Keratinocyte (primary cell): ENCODE results near the gene PDZD7. TPM values are rescaled to one million over a fixed set of nuclear protein-coding genes. Genes with fewer than 3 reads are reported as not detected.

Source experiments
- DNase-seq: peaks from one replicate; pipeline ENCODE4 v3.0.0-alpha.2; 2011; ENCODE audit warnings: low read depth, missing footprints, low spot score
- FAIRE-seq: peaks from 2 replicates; lab custom pipeline; 2011; peaks lifted over from hg19 to GRCh38; lab: Jason Lieb, UNC
- H2AFZ ChIP-seq: 2 replicates; pipeline ENCODE4 v1.6.0; 2012; ENCODE audit warnings: low read length, control low read depth, inconsistent platforms; ENCODE audit not compliant: control insufficient read depth
- H3K27ac ChIP-seq: 2 replicates; pipeline ENCODE4 v1.5.1; 2011; ENCODE audit warnings: low read length; ENCODE audit not compliant: control insufficient read depth, insufficient read depth
- H3K27me3 ChIP-seq: 3 replicates; pipeline ENCODE4 v1.6.0; 2011; ENCODE audit warnings: low read length; ENCODE audit not compliant: control insufficient read depth, insufficient read depth; ENCODE audit errors: extremely low read depth
- H3K36me3 ChIP-seq, 2 experiments: 2 replicates in 1 of 2; 3 replicates in 1 of 2; pipeline ENCODE4 v1.5.1; 2011; ENCODE audit warnings: low read length in 2 of 2, mild to moderate bottlenecking in 1 of 2; ENCODE audit not compliant: control insufficient read depth in 2 of 2, insufficient read depth in 2 of 2; ENCODE audit errors: extremely low read depth in 1 of 2
- H3K4me1 ChIP-seq: 3 replicates; pipeline ENCODE4 v1.5.1; 2011; ENCODE audit warnings: low read length; ENCODE audit not compliant: control insufficient read depth, insufficient read depth; ENCODE audit errors: extremely low read depth
- H3K4me2 ChIP-seq: 3 replicates; pipeline ENCODE4 v1.6.0; 2011; ENCODE audit warnings: low read depth, low read length; ENCODE audit not compliant: control insufficient read depth, insufficient read depth; ENCODE audit errors: extremely low read depth
- H3K4me3 ChIP-seq, 3 experiments: fragments of 200-600 bp in 1 of 3; sonication (generic) in 1 of 3; 2 replicates in 2 of 3; 3 replicates in 1 of 3; pipeline ENCODE4 v1.5.1; 2011 to 2016; ENCODE audit warnings: low read length in 3 of 3, mild to moderate bottlenecking in 3 of 3, control low read depth in 2 of 3, inconsistent platforms in 1 of 3, low read depth in 1 of 3, mixed read lengths in 1 of 3, mixed run types in 1 of 3, moderate library complexity in 1 of 3; ENCODE audit not compliant: control insufficient read depth in 2 of 3, insufficient read depth in 2 of 3; ENCODE audit errors: extremely low read depth in 1 of 3
- H3K79me2 ChIP-seq: 2 replicates; pipeline ENCODE4 v1.6.0; 2012; ENCODE audit warnings: low read length; ENCODE audit not compliant: control insufficient read depth, insufficient read depth
- H3K9ac ChIP-seq: 3 replicates; pipeline ENCODE4 v1.6.0; 2011; ENCODE audit warnings: low read length; ENCODE audit not compliant: control insufficient read depth, insufficient read depth; ENCODE audit errors: extremely low read depth
- H3K9me1 ChIP-seq: 3 replicates; pipeline ENCODE4 v1.6.0; 2011; ENCODE audit warnings: low read length; ENCODE audit not compliant: control insufficient read depth, insufficient read depth; ENCODE audit errors: extremely low read depth
- H3K9me3 ChIP-seq: 2 replicates; pipeline ENCODE4 v1.5.1; 2012; ENCODE audit warnings: low read depth, low read length; ENCODE audit not compliant: control insufficient read depth
- H4K20me1 ChIP-seq: 3 replicates; pipeline ENCODE4 v1.6.0; 2011; ENCODE audit warnings: low read length; ENCODE audit not compliant: control insufficient read depth, insufficient read depth; ENCODE audit errors: extremely low read depth
- EZH2 ChIP-seq: IDR thresholded peaks from one replicate; pipeline ENCODE4 v1.6.1; 2012; ENCODE audit warnings: inconsistent platforms, mild to moderate bottlenecking, low read length, moderate library complexity
- dilution Hi-C: fragments of 300-500 bp; cut with MboI; formaldehyde crosslinking; loops from one replicate; pipeline ENCODE4 v1.7.0; 2020; ENCODE audit warnings: low sequenced_read_pairs; ENCODE audit not compliant: extremely low pct_ligation_motif_present
- polyA plus RNA-seq, 5 experiments: library from polyadenylated mRNA; depleted of rRNA in 3 of 5; stranded (reverse) in 3 of 5; stranded (forward) in 1 of 5; unstranded in 1 of 5; fragments of >200 nt; gene quantifications; 1 replicate in 1 of 5; 2 replicates in 3 of 5; 3 replicates in 1 of 5; pipeline versions ENCODE4 v1.2.1 to v1.2.3, GENCODE V29; 2011 to 2012; ENCODE audit warnings: missing spikeins in 2 of 5, low read depth in 1 of 5, low replicate concordance in 1 of 5
- small RNA-seq, 3 experiments: library from RNA; depleted of rRNA; stranded (forward); fragments of <200 nt; gene quantifications; one replicate each; pipeline ENCODE3, GENCODE V24; 2012; ENCODE audit warnings: low read depth in 3 of 3, low replicate concordance in 1 of 3; ENCODE audit not compliant: insufficient read length in 3 of 3
- TF ChIP-seq, protein P1 (sequence below), 3 experiments: IDR thresholded peaks in 1 of 3; conservative IDR thresholded peaks in 1 of 3; optimal IDR thresholded peaks in 1 of 3; 2 replicates in 2 of 3; 3 replicates in 1 of 3; pipeline versions ENCODE3 to v1.5.1; 2011; ENCODE audit warnings: low read length in 3 of 3, mild to moderate bottlenecking in 3 of 3, moderate library complexity in 2 of 3, control low read depth in 1 of 3, inconsistent platforms in 1 of 3; ENCODE audit not compliant: insufficient read depth in 2 of 3; ENCODE audit errors: extremely low read depth in 1 of 3

PDZD7 gene
- polyA plus RNA-seq, 1 donor (not counting 4 experiments of a cell fraction or from before 2014, with no cell fraction given) = 0.54 TPM

DNA sequence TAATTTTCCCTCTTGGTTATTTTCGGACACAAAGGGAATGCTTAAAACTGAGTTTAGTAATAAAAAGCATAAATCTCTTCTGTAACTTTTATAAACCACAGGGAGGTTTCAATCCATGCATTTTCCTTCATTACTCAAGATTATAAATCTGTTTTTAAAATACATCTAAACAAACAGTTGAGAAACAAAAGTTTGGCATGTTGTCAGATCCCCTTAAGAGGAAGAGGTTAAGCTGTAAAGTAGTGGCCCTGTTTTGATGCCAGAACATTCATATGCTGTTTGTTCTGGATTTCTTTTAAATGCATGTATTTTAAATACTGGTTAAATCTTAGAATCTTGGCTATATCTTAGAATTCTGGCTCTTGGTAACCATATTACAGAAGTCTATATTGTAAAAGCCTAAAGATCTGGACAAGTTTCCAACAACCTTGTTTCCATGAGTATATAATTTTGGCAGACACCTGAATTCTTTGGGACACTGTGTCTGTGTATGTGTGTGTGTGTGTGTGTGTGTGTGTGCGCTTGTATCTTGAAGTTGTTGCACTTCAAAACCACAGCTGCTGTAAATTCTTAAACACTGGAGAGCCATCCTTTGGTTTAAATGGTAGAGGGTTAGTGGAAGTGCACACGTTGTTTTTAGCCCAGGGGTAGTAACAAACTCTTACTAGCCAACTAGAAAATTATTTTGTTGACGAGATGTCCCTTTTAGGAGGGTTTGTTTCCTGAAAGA is 68.4 kb downstream of the PDZD7 start:
- Histone ChIP-seq H3K4me1 (no peaks in the 10 kb centered on the region), H2AFZ (no peak overlapping the region), H3K27me3 (no peaks in the 10 kb centered on the region), H4K20me1 (no peaks in the 10 kb centered on the region), H3K9me3 (no peaks in the 10 kb centered on the region), H3K4me2 (no peak overlapping the region), H3K9ac (no peak overlapping the region), H3K79me2 (no peaks in the 10 kb centered on the region), H3K4me3 (no peak overlapping the region), H3K9me1 (no peaks in the 10 kb centered on the region), H3K36me3 (peaks cover 3 to 14% of the 10 kb centered on the region in 2 experiments), H3K27ac (no peak overlapping the region)
- DNase-seq = no peak
- dilution Hi-C loops = no loop called here
- TF ChIP-seq, protein P1, sequence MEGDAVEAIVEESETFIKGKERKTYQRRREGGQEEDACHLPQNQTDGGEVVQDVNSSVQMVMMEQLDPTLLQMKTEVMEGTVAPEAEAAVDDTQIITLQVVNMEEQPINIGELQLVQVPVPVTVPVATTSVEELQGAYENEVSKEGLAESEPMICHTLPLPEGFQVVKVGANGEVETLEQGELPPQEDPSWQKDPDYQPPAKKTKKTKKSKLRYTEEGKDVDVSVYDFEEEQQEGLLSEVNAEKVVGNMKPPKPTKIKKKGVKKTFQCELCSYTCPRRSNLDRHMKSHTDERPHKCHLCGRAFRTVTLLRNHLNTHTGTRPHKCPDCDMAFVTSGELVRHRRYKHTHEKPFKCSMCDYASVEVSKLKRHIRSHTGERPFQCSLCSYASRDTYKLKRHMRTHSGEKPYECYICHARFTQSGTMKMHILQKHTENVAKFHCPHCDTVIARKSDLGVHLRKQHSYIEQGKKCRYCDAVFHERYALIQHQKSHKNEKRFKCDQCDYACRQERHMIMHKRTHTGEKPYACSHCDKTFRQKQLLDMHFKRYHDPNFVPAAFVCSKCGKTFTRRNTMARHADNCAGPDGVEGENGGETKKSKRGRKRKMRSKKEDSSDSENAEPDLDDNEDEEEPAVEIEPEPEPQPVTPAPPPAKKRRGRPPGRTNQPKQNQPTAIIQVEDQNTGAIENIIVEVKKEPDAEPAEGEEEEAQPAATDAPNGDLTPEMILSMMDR (optimal IDR thresholded peaks at IDR 0.05 in 1 of 3, IDR thresholded peaks at IDR 0.05 in 1 of 3, conservative IDR thresholded peaks at IDR 0.05 in 1 of 3; ENCODE audit: extremely low read depth in 1 of 3, insufficient read depth in 2 of 3, low read length in 3 of 3) = no peak
- no peak for TF ChIP-seq EZH2
- FAIRE-seq = no peak

DNA sequence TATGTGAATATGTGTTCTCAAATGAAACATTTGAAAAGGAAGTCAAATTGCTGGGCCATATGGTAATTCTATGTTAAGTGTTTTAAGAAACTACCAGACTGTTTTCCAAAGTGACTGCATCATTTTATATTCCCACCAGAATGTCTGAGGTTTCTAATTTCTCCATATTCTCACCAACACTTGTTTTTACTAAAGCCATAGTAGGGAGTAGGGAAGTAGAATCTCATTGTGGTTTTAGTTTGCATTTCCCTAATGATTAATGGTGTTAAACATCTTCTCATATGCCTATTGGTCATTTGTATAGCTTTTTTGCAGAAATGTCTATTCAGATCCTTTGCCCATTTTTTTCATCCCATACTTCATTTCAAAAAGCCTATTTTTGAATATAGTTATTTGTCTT is 70.7 kb downstream of the PDZD7 start:
- Histone ChIP-seq H3K4me1 (no peaks in the 10 kb centered on the region), H3K4me2 (no peak overlapping the region), H2AFZ (no peak overlapping the region), H3K4me3 (no peak overlapping the region), H3K9me1 (no peaks in the 10 kb centered on the region), H3K9ac (no peak overlapping the region), H3K36me3 (peaks cover 5 to 14% of the 10 kb centered on the region in 2 experiments), H3K27ac (no peak overlapping the region), H3K27me3 (no peaks in the 10 kb centered on the region), H4K20me1 (no peaks in the 10 kb centered on the region), H3K79me2 (no peaks in the 10 kb centered on the region), H3K9me3 (no peaks in the 10 kb centered on the region)
- dilution Hi-C loops = no loop called here
- no peak for TF ChIP-seq EZH2
- TF ChIP-seq, protein P1 (optimal IDR thresholded peaks at IDR 0.05 in 1 of 3, IDR thresholded peaks at IDR 0.05 in 1 of 3, conservative IDR thresholded peaks at IDR 0.05 in 1 of 3; ENCODE audit: extremely low read depth in 1 of 3, insufficient read depth in 2 of 3, low read length in 3 of 3) = no peak
- no peak for DNase-seq
- no peak for FAIRE-seq

Small RNA genes lying within 50 kb of the gene (small RNA-seq; reads per million reads assigned to genes)
- 0 reads per million in 3 experiments for gene MIR608

Other genes starting within 250 kb of the PDZD7 start
- 4.6 to 7.1 TPM (median 4.9 TPM) in 3 replicates for gene SLF2, start 118.2 kb downstream of the PDZD7 start, polyA plus RNA-seq
- gene SEMA4G, start 61.6 kb downstream of the PDZD7 start, polyA plus RNA-seq = 0.98 to 1.9 TPM (median 1.2 TPM) in 3 replicates
- 71.1 to 105 TPM (median 75.3 TPM) in 3 replicates for gene MRPL43, start 43.6 kb downstream of the PDZD7 start, polyA plus RNA-seq
- 10.1 to 16.9 TPM (median 12.9 TPM) in 3 replicates for gene TWNK, start 43.6 kb downstream of the PDZD7 start, polyA plus RNA-seq
- 18.1 to 36.7 TPM (median 18.6 TPM) in 3 replicates for gene LZTS2, start 31.3 kb downstream of the PDZD7 start, polyA plus RNA-seq
- gene SFXN3, start 105 bp upstream of the PDZD7 start, polyA plus RNA-seq = 77.0 to 102 TPM (median 78.7 TPM) in 3 replicates
- gene KAZALD1, start 30.9 kb upstream of the PDZD7 start, polyA plus RNA-seq = 0.08 to 0.18 TPM (median 0.18 TPM) in 3 replicates
- not detected in 3 replicates for gene TLX1, start 100.2 kb upstream of the PDZD7 start, polyA plus RNA-seq
- not detected in 3 replicates for gene LBX1, start 198.3 kb upstream of the PDZD7 start, polyA plus RNA-seq